Peyer's patch (tissue), 4 donors: ENCODE measurements around the gene PDZD7. TPM values are rescaled to one million over a fixed set of nuclear protein-coding genes. Genes with fewer than 3 reads are reported as not detected.

ENCODE experiments used
- DNase-seq, 3 donors: peaks; one replicate each; pipeline ENCODE4 v3.0.0-alpha.2; 2017 to 2019
- H3K27ac ChIP-seq, 4 donors: fragments of 200-600 bp; sonication (generic); one replicate each; pipeline ENCODE4 v1.5.1; 2016 to 2019
- H3K27me3 ChIP-seq, 2 donors: fragments of 200-600 bp; sonication (generic); one replicate each; pipeline ENCODE4 v1.5.1; 2019
- H3K36me3 ChIP-seq, 3 donors: fragments of 200-600 bp; sonication (generic); one replicate each; pipeline ENCODE4 v1.5.1; 2016 to 2019
- H3K4me1 ChIP-seq, 4 donors: fragments of 200-600 bp; sonication (generic); one replicate each; pipeline ENCODE4 v1.5.1; 2016 to 2019
- H3K4me3 ChIP-seq, 4 donors: fragments of 200-600 bp; sonication (generic); 1 replicate in 3 of 4; 2 replicates in 1 of 4; pipeline ENCODE4 v1.5.1; 2016 to 2019; ENCODE audit warnings: mild to moderate bottlenecking in 1 of 4
- H3K9me3 ChIP-seq, 4 donors: fragments of 200-600 bp; sonication (generic); one replicate each; pipeline ENCODE4 v1.5.1; 2016 to 2019; ENCODE audit warnings: mild to moderate bottlenecking in 1 of 4
- POLR2A ChIP-seq, 2 donors: fragments of 450-650 bp; IDR thresholded peaks; one replicate each; pipeline ENCODE4 v1.5.1; 2017; ENCODE audit warnings: antibody characterized with exemption in 2 of 2, mild to moderate bottlenecking in 2 of 2, moderate library complexity in 2 of 2
- total RNA-seq, 4 donors: library from RNA; depleted of rRNA; stranded (reverse); fragments of >200 nt; gene quantifications; one replicate each; pipeline ENCODE4 v1.1.0, GENCODE V29; 2016
- TF ChIP-seq, protein P1 (sequence below), 6 experiments: fragments of 450-650 bp in 4 of 6; fragments of 200-600 bp in 2 of 6; sonication (generic) in 1 of 6; IDR thresholded peaks; one replicate each; pipeline ENCODE4 v1.5.1; 2017 to 2019; ENCODE audit warnings: antibody characterized with exemption in 6 of 6, mild to moderate bottlenecking in 3 of 6, moderate library complexity in 1 of 6

PDZD7 gene
- total RNA-seq, 4 donors from 2014 or later, result 0.83 to 58.7 (median 51.3) TPM

DNA sequence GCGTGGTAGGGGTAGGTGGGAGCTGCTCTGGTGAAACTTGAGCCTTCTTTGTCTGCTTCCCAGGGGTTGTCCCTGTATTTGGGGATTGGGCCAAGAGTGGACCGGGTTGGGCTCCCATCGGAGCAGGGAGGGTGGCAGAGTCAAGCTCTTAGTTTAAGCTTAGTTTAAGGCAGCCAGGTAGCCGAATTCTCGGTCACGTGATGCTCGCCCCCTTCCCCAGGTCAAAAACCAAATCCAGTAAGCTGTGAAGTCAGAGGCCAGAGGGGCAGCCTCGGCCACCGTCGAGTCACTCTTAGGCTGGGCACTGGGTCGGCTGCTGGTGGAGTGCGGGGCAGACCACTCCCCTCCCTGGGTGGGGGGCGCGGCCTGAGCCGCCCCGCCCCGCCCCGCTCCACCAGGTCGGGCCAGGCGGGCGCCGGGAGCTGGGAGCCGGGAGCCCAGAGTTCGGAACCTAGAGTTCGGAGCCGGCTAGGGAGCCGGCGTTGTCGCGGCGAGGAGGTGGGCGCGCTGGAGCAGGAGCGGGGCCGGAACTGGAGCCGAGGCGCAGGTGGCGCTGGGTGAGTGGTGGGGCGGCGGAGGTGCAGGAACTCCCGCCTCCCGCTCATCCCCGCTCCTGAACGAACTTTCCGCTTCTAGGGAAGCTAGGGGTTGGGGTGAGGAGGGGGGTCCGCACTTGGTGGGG is 34.1 kb downstream of the PDZD7 start:
- no peaks in the 10 kb centered on the region for H3K9me3 ChIP-seq
- H3K4me1 ChIP-seq, result peaks cover 0 to 33% (median 13%) of the 10 kb centered on the region in 4 donors
- peak overlapping the region; percentile 95 to 100 (median 96) for H3K27ac ChIP-seq
- DNase-seq, result peak in 2 of 3 donors; percentile 60 to 71
- H3K36me3 ChIP-seq, result peaks cover 0 to 9% (median 0%) of the 10 kb centered on the region in 3 donors
- H3K27me3 ChIP-seq, result no peaks in the 10 kb centered on the region
- peak overlapping the region; percentile 75 to 96 (median 79) for H3K4me3 ChIP-seq
- TF ChIP-seq POLR2A (IDR thresholded peaks at IDR 0.05), result no peak
- TF ChIP-seq, protein P1, sequence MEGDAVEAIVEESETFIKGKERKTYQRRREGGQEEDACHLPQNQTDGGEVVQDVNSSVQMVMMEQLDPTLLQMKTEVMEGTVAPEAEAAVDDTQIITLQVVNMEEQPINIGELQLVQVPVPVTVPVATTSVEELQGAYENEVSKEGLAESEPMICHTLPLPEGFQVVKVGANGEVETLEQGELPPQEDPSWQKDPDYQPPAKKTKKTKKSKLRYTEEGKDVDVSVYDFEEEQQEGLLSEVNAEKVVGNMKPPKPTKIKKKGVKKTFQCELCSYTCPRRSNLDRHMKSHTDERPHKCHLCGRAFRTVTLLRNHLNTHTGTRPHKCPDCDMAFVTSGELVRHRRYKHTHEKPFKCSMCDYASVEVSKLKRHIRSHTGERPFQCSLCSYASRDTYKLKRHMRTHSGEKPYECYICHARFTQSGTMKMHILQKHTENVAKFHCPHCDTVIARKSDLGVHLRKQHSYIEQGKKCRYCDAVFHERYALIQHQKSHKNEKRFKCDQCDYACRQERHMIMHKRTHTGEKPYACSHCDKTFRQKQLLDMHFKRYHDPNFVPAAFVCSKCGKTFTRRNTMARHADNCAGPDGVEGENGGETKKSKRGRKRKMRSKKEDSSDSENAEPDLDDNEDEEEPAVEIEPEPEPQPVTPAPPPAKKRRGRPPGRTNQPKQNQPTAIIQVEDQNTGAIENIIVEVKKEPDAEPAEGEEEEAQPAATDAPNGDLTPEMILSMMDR (IDR thresholded peaks at IDR 0.05), result no peak

DNA sequence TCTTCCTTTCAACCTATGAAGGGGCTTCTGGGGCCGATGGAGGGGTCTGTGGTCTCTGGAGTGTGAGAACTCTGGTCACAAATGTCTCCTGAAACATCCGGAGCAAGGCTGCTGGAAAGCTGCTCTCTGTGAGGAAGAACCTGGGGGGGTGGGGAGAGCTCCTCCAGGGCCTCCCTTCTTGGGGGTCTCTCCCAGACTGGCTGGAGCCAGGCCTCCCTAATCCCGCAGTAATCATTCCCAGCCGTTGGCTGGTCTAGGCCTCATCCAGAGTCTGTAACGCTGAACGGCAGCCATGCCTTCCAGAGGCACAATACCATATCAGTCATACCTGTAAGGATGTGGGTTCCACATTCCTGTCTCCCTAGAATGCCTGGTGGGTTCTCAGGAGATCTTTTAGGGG is 35.7 kb downstream of the PDZD7 start:
- H3K27me3 ChIP-seq, result no peaks in the 10 kb centered on the region

DNA sequence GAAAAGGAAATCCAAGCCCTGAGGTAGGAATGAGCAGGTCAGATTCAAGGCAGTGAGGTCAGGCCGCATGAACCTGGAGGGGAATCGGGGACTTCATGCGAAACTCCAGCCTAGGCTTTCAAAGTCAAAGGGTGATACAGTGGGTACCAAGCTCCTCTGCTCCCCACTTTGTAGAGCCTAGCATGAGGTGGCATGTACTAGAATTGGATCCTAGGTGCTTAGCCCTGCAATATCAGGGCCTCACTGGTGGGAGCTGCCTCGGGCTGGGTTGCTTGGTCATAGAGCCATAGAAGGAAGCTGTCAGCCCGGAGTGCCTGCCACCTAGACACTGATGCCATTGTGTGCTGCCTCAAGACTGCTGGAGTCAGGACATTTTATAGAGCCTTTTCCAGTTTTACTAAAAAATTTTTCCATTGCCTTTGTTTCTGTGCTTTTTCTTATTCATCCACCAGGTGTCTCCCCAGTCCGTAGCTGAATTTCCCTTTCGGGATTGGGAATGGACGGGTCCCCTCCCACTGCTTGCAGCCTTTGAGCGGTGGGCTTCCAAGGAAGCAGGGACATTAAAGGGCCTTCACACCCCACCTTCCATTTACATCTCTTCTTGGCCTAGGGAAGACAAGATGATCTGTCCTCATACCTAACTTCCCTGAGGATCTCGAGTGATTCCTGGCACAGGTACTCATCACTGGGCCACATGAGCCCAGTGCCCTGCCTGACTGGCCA is 36.8 kb downstream of the PDZD7 start:
- no peak for DNase-seq
- H3K36me3 ChIP-seq, result peaks cover 0 to 18% (median 0%) of the 10 kb centered on the region in 3 donors

More for the DNA sequence above, 35.7 kb downstream of the PDZD7 start:
- no peak for DNase-seq
- Histone ChIP-seq H3K4me3 (no peak overlapping the region), H3K9me3 (no peaks in the 10 kb centered on the region), H3K27ac (no peak overlapping the region), H3K4me1 (peaks cover 0 to 19% (median 11%) of the 10 kb centered on the region in 4 donors), H3K36me3 (peaks cover 0 to 18% (median 0%) of the 10 kb centered on the region in 3 donors)
- TF ChIP-seq, protein P1 (IDR thresholded peaks at IDR 0.05), result no peak
- no peak for TF ChIP-seq POLR2A (IDR thresholded peaks at IDR 0.05)

DNA sequence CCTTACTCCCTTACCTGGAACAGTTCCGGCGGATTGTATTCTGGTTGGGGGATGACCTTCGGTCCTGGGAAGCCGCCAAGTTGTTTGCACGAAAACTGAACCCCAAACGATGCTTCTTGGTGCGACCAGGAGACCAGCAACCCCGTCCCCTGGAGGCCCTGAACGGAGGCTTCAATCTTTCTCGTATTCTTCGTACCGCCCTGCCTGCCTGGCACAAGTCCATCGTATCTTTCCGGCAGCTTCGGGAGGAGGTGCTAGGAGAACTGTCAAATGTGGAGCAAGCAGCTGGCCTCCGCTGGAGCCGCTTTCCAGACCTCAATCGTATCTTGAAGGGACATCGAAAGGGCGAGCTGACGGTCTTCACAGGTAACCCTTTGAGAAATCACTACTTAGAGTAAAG is 41.8 kb downstream of the PDZD7 start:
- Histone ChIP-seq H3K4me3 (no peak overlapping the region), H3K4me1 (peaks cover 0 to 24% (median 16%) of the 10 kb centered on the region in 4 donors)

More for the DNA sequence above, 36.8 kb downstream of the PDZD7 start:
- TF ChIP-seq POLR2A (IDR thresholded peaks at IDR 0.05), result no peak
- TF ChIP-seq, protein P1 (IDR thresholded peaks at IDR 0.05), result peak in 5 of 6 experiments; percentile 18 to 73 (median 69)
- Histone ChIP-seq H3K4me1 (peaks cover 0 to 18% (median 9%) of the 10 kb centered on the region in 4 donors), H3K9me3 (no peaks in the 10 kb centered on the region), H3K27me3 (no peaks in the 10 kb centered on the region), H3K4me3 (no peak overlapping the region), H3K27ac (no peak overlapping the region)

DNA sequence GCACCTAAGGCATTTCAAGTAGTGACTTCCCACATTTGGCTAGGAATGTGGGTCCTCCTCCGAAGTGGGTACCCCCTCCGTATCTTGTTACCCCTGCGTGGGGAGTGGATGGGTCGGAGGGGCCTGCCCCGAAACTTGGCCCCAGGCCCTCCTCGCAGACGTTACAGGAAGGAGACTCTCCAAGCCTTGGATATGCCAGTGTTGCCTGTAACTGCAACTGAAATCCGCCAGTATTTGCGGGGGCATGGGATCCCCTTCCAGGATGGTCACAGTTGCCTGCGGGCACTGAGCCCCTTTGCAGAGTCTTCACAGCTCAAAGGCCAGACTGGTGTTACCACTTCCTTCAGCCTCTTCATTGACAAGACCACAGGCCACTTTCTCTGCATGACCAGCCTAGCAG is 42.8 kb downstream of the PDZD7 start:
- H3K27me3 ChIP-seq, result no peaks in the 10 kb centered on the region
- TF ChIP-seq, protein P1 (IDR thresholded peaks at IDR 0.05), result no peak
- TF ChIP-seq POLR2A (IDR thresholded peaks at IDR 0.05), result no peak
- H3K9me3 ChIP-seq, result no peaks in the 10 kb centered on the region
- peaks cover 0 to 22% (median 0%) of the 10 kb centered on the region in 3 donors for H3K36me3 ChIP-seq
- H3K27ac ChIP-seq, result no peak overlapping the region
- peaks cover 0 to 24% (median 16%) of the 10 kb centered on the region in 4 donors for H3K4me1 ChIP-seq
- no peak for DNase-seq
- peak overlapping the region; percentile 87 to 92 (median 91) for H3K4me3 ChIP-seq

More for the DNA sequence above, 41.8 kb downstream of the PDZD7 start:
- no peak for TF ChIP-seq POLR2A (IDR thresholded peaks at IDR 0.05)
- TF ChIP-seq, protein P1 (IDR thresholded peaks at IDR 0.05), result no peak
- H3K9me3 ChIP-seq, result no peaks in the 10 kb centered on the region
- no peaks in the 10 kb centered on the region for H3K27me3 ChIP-seq
- H3K27ac ChIP-seq, result no peak overlapping the region
- H3K36me3 ChIP-seq, result peaks cover 0 to 18% (median 0%) of the 10 kb centered on the region in 3 donors
- no peak for DNase-seq
